HCT116 (cell line): Measurements from ENCODE around the gene TM4SF20.

ENCODE experiments used
- ATF3 ChIP-seq: IDR thresholded peaks from 2 replicates; pipeline ENCODE4 v1.6.1; 2012
- CTCF ChIP-seq, 3 experiments: fragments of 200-600 bp in 1 of 3; sonication (generic) in 1 of 3; IDR thresholded peaks in 2 of 3; conservative IDR thresholded peaks in 1 of 3; 2 replicates each; pipeline ENCODE4 v1.5.1; 2012 to 2017; ENCODE audit warnings: low read depth in 2 of 3, low read length in 2 of 3, antibody characterized with exemption in 1 of 3, borderline replicate concordance in 1 of 3, control low read depth in 1 of 3, mild to moderate bottlenecking in 1 of 3, mixed read lengths in 1 of 3, mixed run types in 1 of 3, moderate library complexity in 1 of 3; ENCODE audit not compliant: insufficient read depth in 1 of 3
- EZH2 ChIP-seq: fragments of 200-600 bp; sonication (generic); IDR thresholded peaks from 2 replicates; pipeline ENCODE4 v1.6.1; 2017; ENCODE audit warnings: antibody characterized with exemption, mixed run types
- FOSL1 ChIP-seq: IDR thresholded peaks from 2 replicates; pipeline ENCODE4 v1.6.1; 2012; ENCODE audit warnings: low read depth
- MAX ChIP-seq: IDR thresholded peaks from 2 replicates; pipeline ENCODE4 v1.6.1; 2012
- POLR2A ChIP-seq: IDR thresholded peaks from 2 replicates; pipeline ENCODE4 v1.7.0; 2011; ENCODE audit warnings: borderline replicate concordance; ENCODE audit not compliant: insufficient read depth, insufficient read length; ENCODE audit errors: extremely low read depth
- POLR2AphosphoS5 ChIP-seq: IDR thresholded peaks from 2 replicates; pipeline ENCODE4 v1.6.1; 2011; ENCODE audit warnings: mild to moderate bottlenecking, low read depth, low read length, moderate library complexity
- RAD21 ChIP-seq: IDR thresholded peaks from 2 replicates; pipeline ENCODE4 v1.6.1; 2012; ENCODE audit warnings: low read depth, mild to moderate bottlenecking
- TCF7L2 ChIP-seq: IDR thresholded peaks from 2 replicates; pipeline ENCODE4 v1.7.0; 2011; ENCODE audit warnings: borderline replicate concordance, inconsistent platforms; ENCODE audit not compliant: insufficient read depth, insufficient read length; ENCODE audit errors: extremely low read depth
- YY1 ChIP-seq: IDR thresholded peaks from 2 replicates; pipeline ENCODE4 v1.6.1; 2011; ENCODE audit warnings: low read length, low read depth, moderate library complexity, mild to moderate bottlenecking; ENCODE audit not compliant: insufficient replicate concordance; ENCODE audit errors: extremely low read depth
- ZNF274 ChIP-seq: fragments of 200-500 bp; sonication (Bioruptor generic); IDR thresholded peaks from 2 replicates; pipeline ENCODE4 v1.6.1; 2014; ENCODE audit warnings: mild to moderate bottlenecking, low read depth, low read length, inconsistent platforms

- TF ChIP-seq CTCF (IDR thresholded peaks at IDR 0.05 in 2 of 3, conservative IDR thresholded peaks at IDR 0.05 in 1 of 3; ENCODE audit: borderline replicate concordance in 1 of 3, insufficient read depth in 1 of 3, low read depth in 2 of 3, low read length in 2 of 3): no peak
- no peak for TF ChIP-seq YY1
- TF ChIP-seq MAX: no peak
- no peak for TF ChIP-seq EZH2
- no peak for TF ChIP-seq ATF3
- TF ChIP-seq POLR2AphosphoS5: no peak
- no peak for TF ChIP-seq POLR2A
- no peak for TF ChIP-seq TCF7L2
- no peak for TF ChIP-seq ZNF274
- TF ChIP-seq RAD21: no peak
- TF ChIP-seq FOSL1: no peak
Measured at GRCh38 chr2:227423656-227424499, 44.8 kb upstream of the TM4SF20 start.
